ENCODE measurements around the gene FST.

- TF ChIP-seq CTCF (conservative IDR thresholded peaks at IDR 0.05): no peak
- TF ChIP-seq ZFX (IDR thresholded peaks at IDR 0.05): no peak
Observed at GRCh38 chr5:53453898-53454718, 26.3 kb upstream of the FST start.
